Kidney (tissue), 14 donors: ENCODE results near the gene PDLIM3. TPM values are rescaled to one million over a fixed set of nuclear protein-coding genes. Genes with fewer than 3 reads are reported as not detected.

Source experiments
- DNase-seq, 5 donors: peaks; one replicate each; pipeline ENCODE4 v3.0.0-alpha.2; 2013 to 2020
- FAIRE-seq: peaks from 2 replicates; lab custom pipeline; 2012; peaks lifted over from hg19 to GRCh38; lab: Jason Lieb, UNC
- H3K27ac ChIP-seq, 2 donors: one replicate each; pipeline ENCODE4 v1.7.0; 2013; ENCODE audit warnings: low read depth in 2 of 2, low read length in 2 of 2, inconsistent platforms in 1 of 2
- H3K27me3 ChIP-seq: one replicate; pipeline ENCODE4 v1.7.1; 2013; ENCODE audit warnings: low read length, inconsistent platforms; ENCODE audit not compliant: control insufficient read depth, insufficient read depth
- H3K36me3 ChIP-seq, 3 donors: one replicate each; pipeline versions ENCODE4 v1.7.0 to v1.7.1; 2013; ENCODE audit warnings: low read length in 3 of 3, control low read depth in 1 of 3, inconsistent platforms in 1 of 3; ENCODE audit not compliant: insufficient read depth in 3 of 3, control insufficient read depth in 2 of 3
- H3K4me1 ChIP-seq, 3 donors: one replicate each; pipeline versions ENCODE4 v1.7.0 to v1.7.1; 2013; ENCODE audit warnings: low read length in 3 of 3, inconsistent platforms in 1 of 3, low read depth in 1 of 3; ENCODE audit not compliant: control insufficient read depth in 2 of 3, insufficient read depth in 2 of 3
- H3K4me3 ChIP-seq, 3 donors: one replicate each; pipeline versions ENCODE4 v1.7.0 to v1.8.1; 2013; ENCODE audit warnings: low read length in 3 of 3, control low read depth in 1 of 3, inconsistent platforms in 1 of 3
- H3K9ac ChIP-seq, 3 donors: one replicate each; pipeline versions ENCODE4 v1.7.0 to v1.7.1; 2013; ENCODE audit warnings: low read length in 3 of 3, control low read depth in 1 of 3, inconsistent platforms in 1 of 3
- H3K9me3 ChIP-seq, 3 donors: one replicate each; pipeline versions ENCODE4 v1.7.0 to v1.7.1; 2013; ENCODE audit warnings: low read length in 3 of 3, control low read depth in 1 of 3, inconsistent platforms in 1 of 3; ENCODE audit not compliant: control insufficient read depth in 2 of 3, insufficient read depth in 1 of 3
- CTCF ChIP-seq: IDR thresholded peaks from 3 replicates; pipeline ENCODE4 v1.5.1; 2012; ENCODE audit warnings: mild to moderate bottlenecking, moderate library complexity, borderline replicate concordance; ENCODE audit not compliant: insufficient read depth; ENCODE audit errors: extremely low read depth
- intact Hi-C: fragments of 100-400 bp; cut with DNase I; formaldehyde crosslinking; loops from one replicate; pipeline ENCODE4 v1.11.1; 2022
- polyA plus RNA-seq: library from polyadenylated mRNA; stranded (reverse); fragments of 350-450 nt; fragmentation: Illumina TruSeq; extraction: RNeasy Lipid Tissue Mini Kit (QIAGEN cat#74804); gene quantifications from one replicate; pipeline ENCODE4 v1.2.3, GENCODE V29; 2014; ENCODE audit warnings: low read depth, low replicate concordance; ENCODE audit not compliant: insufficient read depth
- total RNA-seq: library from RNA; stranded (reverse); fragmentation: NEBNext Ultra II Directional; extraction: Animal tissue kit (Norgen Biotek cat#: 25700); gene quantifications from one replicate; pipeline ENCODE4 v1.2.1, GENCODE V29; 2021
- donor health status: control.
- donor health status: control.
- donor health status: control.
- donor health status: control.
- donor health status: control.
- donor health status: DM: yes; HTN: yes; CAD: no.
- donor health status: Normal renal cell carcinoma (clear cell type).

Gene PDLIM3
- total and polyA plus RNA-seq, 2 donors from 2014 or later: 10.8 to 19.6 TPM

DNA sequence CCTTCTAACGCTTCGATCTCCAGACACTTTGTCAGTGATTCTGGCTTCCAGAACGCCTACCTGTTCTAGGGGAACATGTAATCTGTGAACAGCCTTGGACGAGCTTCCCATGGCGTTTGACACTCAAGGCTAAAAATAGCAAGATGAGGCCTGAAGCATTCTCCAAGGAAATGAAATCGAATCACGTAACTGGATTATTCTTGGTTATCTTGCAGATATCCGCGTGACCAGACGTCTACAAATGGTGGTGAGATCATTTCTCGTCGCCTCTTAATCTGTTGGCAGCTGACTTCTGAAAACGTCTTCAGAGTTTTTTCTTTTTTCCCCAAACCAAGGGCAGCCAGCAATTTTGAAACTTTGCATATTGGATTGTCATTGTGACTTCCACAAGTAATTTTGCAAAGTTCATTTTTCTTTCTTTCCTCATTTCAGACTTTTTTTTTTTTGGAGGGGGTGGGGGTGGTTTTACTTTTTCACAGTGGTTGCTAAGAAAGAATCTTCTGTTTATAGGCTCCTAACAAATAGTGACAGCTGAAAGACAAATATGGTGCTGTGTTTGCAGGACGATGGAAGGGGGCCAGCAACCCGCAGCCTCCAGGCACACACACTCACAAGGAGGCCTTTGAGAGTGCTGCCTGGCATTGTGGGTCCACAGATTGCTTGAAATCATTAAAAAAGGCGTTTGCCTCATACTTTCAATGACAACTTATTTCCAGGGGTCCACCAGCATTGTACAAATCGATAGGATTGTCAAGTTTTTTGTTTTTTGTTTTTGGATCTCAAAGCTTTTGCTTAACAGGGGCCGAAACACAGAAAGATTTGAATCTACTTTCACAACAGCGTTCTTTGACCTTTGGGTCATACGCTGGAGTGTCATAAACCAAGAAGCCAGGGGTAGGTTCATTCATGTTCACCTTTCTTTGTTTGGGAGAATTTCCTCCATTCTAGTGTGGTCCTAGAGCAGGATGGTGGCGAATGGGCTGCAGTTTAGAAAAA, 32.4 kb upstream of the PDLIM3 start:
- FAIRE-seq (no peak), DNase-seq (peak in 1 of 5 donors; percentile 75)
- intact Hi-C loops: no loop called here
- no peak overlapping the region for H3K4me3 ChIP-seq
- peak overlapping the region; percentile 52 to 63 for H3K27ac ChIP-seq
- H3K4me1 ChIP-seq: peaks cover 0 to 3% (median 0%) of the 10 kb centered on the region in 3 donors
- no peak overlapping the region for H3K9ac ChIP-seq
- no peaks in the 10 kb centered on the region for H3K9me3 ChIP-seq
- no peaks in the 10 kb centered on the region for H3K36me3 ChIP-seq
- H3K27me3 ChIP-seq: no peaks in the 10 kb centered on the region
- TF ChIP-seq CTCF: no peak

DNA sequence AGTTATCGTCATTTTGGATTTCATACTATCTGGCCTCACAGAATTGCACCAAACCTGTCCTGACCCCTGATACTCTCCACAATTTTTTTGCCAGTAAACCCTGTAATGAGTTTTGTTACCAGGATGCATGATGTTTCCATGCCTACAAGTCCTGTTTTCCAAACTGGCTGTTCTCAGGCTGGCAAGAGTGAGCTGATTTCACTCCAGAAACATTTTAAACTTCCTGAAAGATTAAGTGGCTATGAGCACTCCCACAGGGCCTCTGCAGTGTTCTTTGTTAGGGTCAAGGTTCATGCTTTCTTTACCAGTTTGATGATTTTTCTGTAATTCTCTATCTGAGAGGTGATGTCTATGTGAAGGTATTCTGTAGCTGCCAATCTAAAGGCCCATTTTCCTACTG, 31.7 kb upstream of the PDLIM3 start:
- peak in 1 of 5 donors; percentile 47 for DNase-seq
- no peak overlapping the region for H3K9ac ChIP-seq
- no peak for TF ChIP-seq CTCF

GRCh38 chr4:185566425-185566824, 31.1 kb upstream of the PDLIM3 start:
- intact Hi-C loops: no loop called here
- no peak for DNase-seq
- Histone ChIP-seq H3K27ac (peak overlapping the region in 1 of 2 donors; percentile 63), H3K9me3 (no peaks in the 10 kb centered on the region), H3K4me1 (peaks cover 0 to 3% (median 0%) of the 10 kb centered on the region in 3 donors), H3K36me3 (no peaks in the 10 kb centered on the region), H3K9ac (no peak overlapping the region), H3K27me3 (no peaks in the 10 kb centered on the region), H3K4me3 (no peak overlapping the region)
- FAIRE-seq: no peak
- TF ChIP-seq CTCF: no peak

More for the DNA sequence above, 31.7 kb upstream of the PDLIM3 start:
- Histone ChIP-seq H3K9me3 (no peaks in the 10 kb centered on the region), H3K36me3 (no peaks in the 10 kb centered on the region), H3K4me3 (no peak overlapping the region), H3K4me1 (peaks cover 0 to 3% (median 0%) of the 10 kb centered on the region in 3 donors), H3K27me3 (no peaks in the 10 kb centered on the region), H3K27ac (peak overlapping the region; percentile 52 to 63)
- no peak for FAIRE-seq
- intact Hi-C loops: no loop called here
